Measurements from ENCODE around the gene GLIS1.

GLIS1 gene

GRCh38 chr1:53717025-53717804 lies 21.7 kb downstream of the GLIS1 start:
- no peak for DNase-seq

- no peak for DNase-seq
Measured at GRCh38 chr1:53716150-53716549, 22.8 kb downstream of the GLIS1 start.

- no peak for DNase-seq
Measured at GRCh38 chr1:53715478-53715877, 23.5 kb downstream of the GLIS1 start.

- no peak for DNase-seq
Measured at GRCh38 chr1:53712276-53712675, 26.7 kb downstream of the GLIS1 start.

- no peak for DNase-seq
Measured at GRCh38 chr1:53710584-53710983, 28.4 kb downstream of the GLIS1 start.

GRCh38 chr1:53708687-53709086 lies 30.3 kb downstream of the GLIS1 start:
- DNase-seq, result no peak

GRCh38 chr1:53706356-53706755 lies 32.6 kb downstream of the GLIS1 start:
- no peak for DNase-seq

GRCh38 chr1:53705446-53706096 lies 33.4 kb downstream of the GLIS1 start:
- DNase-seq, result no peak

- no peak for DNase-seq
Measured at GRCh38 chr1:53704804-53705445, 34.0 kb downstream of the GLIS1 start.

- DNase-seq, result no peak
Measured at GRCh38 chr1:53704304-53704703, 34.7 kb downstream of the GLIS1 start.

GRCh38 chr1:53703174-53703573 lies 35.8 kb downstream of the GLIS1 start:
- DNase-seq, result no peak

- DNase-seq, result no peak
Measured at GRCh38 chr1:53702341-53702740, 36.6 kb downstream of the GLIS1 start.

- no peak for DNase-seq
Measured at GRCh38 chr1:53700776-53701175, 38.2 kb downstream of the GLIS1 start.

GRCh38 chr1:53699981-53700380 lies 39.0 kb downstream of the GLIS1 start:
- no peak for DNase-seq

- DNase-seq, result no peak
Measured at GRCh38 chr1:53698384-53698980, 40.5 kb downstream of the GLIS1 start.

- DNase-seq, result no peak
Measured at GRCh38 chr1:53697721-53698383, 41.1 kb downstream of the GLIS1 start.

- DNase-seq, result no peak
Measured at GRCh38 chr1:53696990-53697389, 42.0 kb downstream of the GLIS1 start.

- no peak for DNase-seq
Measured at GRCh38 chr1:53696571-53696970, 42.4 kb downstream of the GLIS1 start.

- no peak for DNase-seq
Measured at GRCh38 chr1:53696051-53696450, 42.9 kb downstream of the GLIS1 start.

GRCh38 chr1:53695116-53695515 lies 43.8 kb downstream of the GLIS1 start:
- DNase-seq, result no peak

- no peak for DNase-seq
Measured at GRCh38 chr1:53694718-53695091, 44.3 kb downstream of the GLIS1 start.

GRCh38 chr1:53693773-53694717 lies 44.9 kb downstream of the GLIS1 start:
- DNase-seq, result no peak

All from NCI-H226 (cell line).